ENCODE data around the gene NTN1. TPM values are rescaled to one million over a fixed set of nuclear protein-coding genes. Genes with fewer than 3 reads are reported as not detected.

NTN1 gene
- total and polyA plus RNA-seq, 8 donors, result 2.0 to 12.9 (median 9.0) TPM

GRCh38 chr17:9131371-9131770, 110.1 kb downstream of the NTN1 start:
- Histone ChIP-seq H3K4me3 (no peak overlapping the region), H3K9me3 (no peaks in the 10 kb centered on the region), H3K4me1 (no peaks in the 10 kb centered on the region), H3K27me3 (no peaks in the 10 kb centered on the region), H3K36me3 (no peaks in the 10 kb centered on the region), H3K27ac (no peak overlapping the region)
- intact Hi-C loops (cut with DNase I), result loop anchor here in 1 of 2 donors (10.0 kb wide), 1 partner anchor 63 kb away; no protein-coding TSS in a partner anchor
- ATAC-seq, result no peak
- no peak for TF ChIP-seq CTCF (IDR thresholded peaks at IDR 0.05)
- DNase-seq, result no peak

DNA sequence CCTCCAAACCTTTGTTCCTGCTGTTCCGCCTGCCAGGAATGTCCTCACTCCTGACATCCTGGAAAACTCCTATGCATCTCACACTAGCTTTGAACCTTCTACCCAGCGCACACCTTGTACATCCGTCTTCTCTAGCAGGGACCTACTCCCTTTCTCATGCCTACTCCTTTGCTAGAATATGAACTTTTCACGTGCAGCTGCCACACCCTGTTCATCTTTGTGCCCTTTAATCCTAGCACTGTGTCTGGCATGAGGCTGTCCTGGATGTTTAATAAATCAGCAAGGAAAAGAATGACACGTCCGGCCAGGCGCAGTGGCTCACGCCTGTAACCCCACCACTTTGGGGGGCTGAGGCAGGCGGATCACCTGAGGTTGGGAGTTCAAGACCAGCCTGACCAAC, 111.0 kb downstream of the NTN1 start:
- H3K36me3 ChIP-seq, result no peaks in the 10 kb centered on the region
- no peak for TF ChIP-seq CTCF (IDR thresholded peaks at IDR 0.05)
- no peaks in the 10 kb centered on the region for H3K9me3 ChIP-seq
- no peak overlapping the region for H3K4me3 ChIP-seq
- H3K27me3 ChIP-seq, result no peaks in the 10 kb centered on the region
- intact Hi-C loops (cut with DNase I), result loop anchor here in 1 of 2 donors (10.0 kb wide), 1 partner anchor 63 kb away; no protein-coding TSS in a partner anchor
- H3K4me1 ChIP-seq, result no peaks in the 10 kb centered on the region
- no peak overlapping the region for H3K27ac ChIP-seq
- no peak for ATAC-seq
- no peak for DNase-seq

GRCh38 chr17:9132944-9133610, 111.8 kb downstream of the NTN1 start:
- no peaks in the 10 kb centered on the region for H3K4me1 ChIP-seq
- no peak for TF ChIP-seq CTCF (IDR thresholded peaks at IDR 0.05)
- ATAC-seq (no peak), DNase-seq (peak in 1 of 4 donors; percentile 48)
- no peak overlapping the region for H3K4me3 ChIP-seq
- no peaks in the 10 kb centered on the region for H3K9me3 ChIP-seq
- no peak overlapping the region for H3K27ac ChIP-seq
- no peaks in the 10 kb centered on the region for H3K36me3 ChIP-seq
- intact Hi-C loops (cut with DNase I), result loop anchor here in 1 of 2 donors (10.0 kb wide), 1 partner anchor 62 kb away; no protein-coding TSS in a partner anchor
- H3K27me3 ChIP-seq, result no peaks in the 10 kb centered on the region

DNA sequence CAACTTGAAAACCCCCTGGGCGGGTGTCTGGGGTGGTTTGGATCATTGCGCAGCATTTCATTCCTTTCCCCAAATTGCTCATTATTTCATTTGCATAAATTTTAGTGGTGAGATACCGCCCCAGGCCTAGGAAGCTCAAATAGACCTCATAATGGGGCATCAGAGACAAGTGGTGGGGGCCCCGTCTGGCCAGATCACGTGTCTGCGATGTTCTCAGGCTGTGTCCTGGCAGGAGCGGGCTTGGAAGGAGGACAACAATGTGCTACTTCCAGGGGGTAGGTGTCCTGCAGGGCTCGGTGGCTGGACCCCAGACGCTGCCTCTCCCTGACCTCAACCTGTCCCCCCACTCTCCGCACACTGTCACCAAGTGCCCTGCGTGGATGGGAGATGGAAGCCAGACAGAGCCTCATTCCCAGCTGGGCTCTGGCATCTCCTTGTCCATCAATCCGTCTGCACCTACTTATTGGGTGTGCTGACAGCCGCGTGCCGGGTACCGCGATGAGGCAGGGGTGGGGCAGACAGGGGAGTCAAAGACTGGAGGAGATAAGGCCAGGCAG, 116.9 kb downstream of the NTN1 start:
- no peaks in the 10 kb centered on the region for H3K9me3 ChIP-seq
- H3K4me3 ChIP-seq, result no peak overlapping the region
- intact Hi-C loops (cut with DNase I), result loop anchor here in 1 of 2 donors (10.0 kb wide), 1 partner anchor 57 kb away; no protein-coding TSS in a partner anchor
- H3K27me3 ChIP-seq, result no peaks in the 10 kb centered on the region
- H3K36me3 ChIP-seq, result no peaks in the 10 kb centered on the region
- H3K4me1 ChIP-seq, result no peaks in the 10 kb centered on the region
- no peak for ATAC-seq
- no peak overlapping the region for H3K27ac ChIP-seq
- DNase-seq, result peak in 1 of 4 donors; percentile 57
- TF ChIP-seq CTCF (IDR thresholded peaks at IDR 0.05), result no peak

GRCh38 chr17:9139695-9140094, 118.4 kb downstream of the NTN1 start:
- no peaks in the 10 kb centered on the region for H3K9me3 ChIP-seq
- DNase-seq, result no peak

More at GRCh38 chr17:9139695-9140094, 118.4 kb downstream of the NTN1 start:
- H3K4me3 ChIP-seq, result no peak overlapping the region
- ATAC-seq, result no peak
- intact Hi-C loops (cut with DNase I), result loop anchor here in 1 of 2 donors (10.0 kb wide), 1 partner anchor 55 kb away; no protein-coding TSS in a partner anchor
- H3K27ac ChIP-seq, result no peak overlapping the region
- H3K27me3 ChIP-seq, result no peaks in the 10 kb centered on the region
- no peaks in the 10 kb centered on the region for H3K4me1 ChIP-seq
- no peaks in the 10 kb centered on the region for H3K36me3 ChIP-seq
- TF ChIP-seq CTCF (IDR thresholded peaks at IDR 0.05), result no peak
